Fibroblast of upper back skin (primary cell): ENCODE measurements around the gene SLC16A3.
A peak's percentile ranks its signal among the peaks of the same experiment; 100 is the strongest.
"Not testable (repeated sequence)": the region's sequence is repeated elsewhere in the genome, so short reads cannot be mapped to it uniquely, and the experiment has no call there.

ENCODE experiments used
- DNase-seq: peaks from one replicate; pipeline ENCODE4 v3.0.0-alpha.2; 2013

SLC16A3 gene

DNA sequence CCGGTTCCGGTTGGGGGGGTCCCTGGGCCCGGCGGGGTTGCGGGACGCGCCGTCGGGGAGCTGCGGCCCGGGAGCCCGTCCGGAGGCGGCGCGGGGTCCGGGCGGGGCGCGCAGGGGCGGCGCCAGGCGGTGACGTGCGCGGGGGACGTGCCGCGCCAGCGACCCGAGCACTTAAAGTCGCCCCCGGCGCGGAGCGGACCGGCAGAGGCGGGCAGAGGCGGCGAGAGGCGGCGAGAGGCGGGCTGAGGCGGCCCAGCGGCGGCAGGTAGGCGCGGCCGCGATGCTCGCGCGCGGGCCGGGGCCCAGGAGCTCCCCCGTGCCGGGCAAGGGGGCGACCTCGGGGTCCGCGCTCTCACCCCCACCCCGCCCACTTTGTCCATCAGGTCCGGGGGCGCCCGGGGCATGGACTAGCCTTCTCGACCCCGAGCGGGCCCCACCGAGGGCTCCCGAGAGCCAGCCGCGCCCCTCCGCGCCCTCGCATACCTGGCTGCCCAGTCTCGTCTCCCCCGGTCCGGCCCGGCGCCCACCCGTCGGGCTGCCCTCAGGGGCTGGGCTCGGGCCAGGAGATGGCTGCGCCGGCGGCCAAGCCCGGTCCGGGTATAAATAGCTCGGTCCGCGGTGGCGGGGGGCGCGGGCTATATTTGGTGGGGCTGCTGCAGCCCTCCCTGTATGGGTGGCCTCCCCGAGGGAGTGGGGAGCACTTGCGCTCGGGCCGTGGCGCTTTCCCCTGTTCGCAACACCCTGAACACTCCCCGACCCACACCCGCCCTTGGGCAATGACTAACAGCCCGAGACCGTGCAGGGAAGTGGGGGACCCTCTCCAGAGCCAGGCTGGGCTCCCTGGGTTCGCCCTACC is at the start of gene SLC16A3:
SLC16A3 (plus strand) TSS at position 201 of the 856 bp plus-strand sequence. CDS start 6,967 bp downstream, outside the sequence.
- peak; percentile 77 for DNase-seq

DNA sequence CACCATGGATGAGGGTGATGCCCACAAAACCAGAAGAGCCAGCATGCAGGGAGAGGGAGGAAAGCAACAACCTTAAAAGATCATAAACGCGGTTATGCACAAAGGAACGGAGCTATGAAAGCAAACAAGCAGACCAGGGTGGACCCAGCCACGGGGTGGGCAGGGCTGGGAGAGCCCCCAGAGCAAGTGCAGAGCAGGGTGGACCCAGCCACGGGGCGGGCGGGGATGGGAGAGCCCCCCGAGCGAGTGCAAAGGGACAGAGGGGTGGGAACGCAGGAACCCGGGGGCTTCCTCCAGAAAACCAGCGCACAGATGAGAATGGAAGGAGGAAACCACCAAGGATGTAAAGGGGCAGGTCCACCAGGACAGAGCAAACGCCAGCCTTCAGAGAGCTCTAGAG is 49.4 kb upstream of the SLC16A3 start:
- no peak for DNase-seq

DNA sequence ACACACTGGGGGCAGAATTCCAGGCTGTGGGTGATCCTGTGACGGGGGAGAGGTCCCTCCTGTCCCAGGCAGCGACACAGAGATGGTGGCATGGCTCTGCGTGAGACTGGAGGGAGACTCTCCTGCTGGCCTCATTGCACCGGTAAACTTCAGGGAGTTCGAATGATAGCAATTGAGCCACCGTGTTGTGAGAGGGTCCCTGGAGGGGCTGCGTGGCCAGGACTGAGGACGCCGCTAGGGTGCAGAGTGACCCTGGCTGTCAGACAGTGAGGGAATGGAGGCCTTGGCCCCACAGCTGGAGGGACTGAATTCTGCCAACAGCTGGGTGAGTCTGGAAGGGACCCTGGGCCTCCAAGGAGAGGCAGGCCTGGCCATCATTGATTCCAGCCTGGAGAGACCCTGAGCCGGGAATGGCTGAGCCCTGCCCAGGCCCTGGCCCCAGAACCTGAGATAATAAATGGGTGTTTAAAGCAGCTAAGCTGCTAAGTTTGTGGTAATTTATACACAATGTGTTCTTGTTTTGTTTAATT is 48.8 kb upstream of the SLC16A3 start:
- DNase-seq: no peak

DNA sequence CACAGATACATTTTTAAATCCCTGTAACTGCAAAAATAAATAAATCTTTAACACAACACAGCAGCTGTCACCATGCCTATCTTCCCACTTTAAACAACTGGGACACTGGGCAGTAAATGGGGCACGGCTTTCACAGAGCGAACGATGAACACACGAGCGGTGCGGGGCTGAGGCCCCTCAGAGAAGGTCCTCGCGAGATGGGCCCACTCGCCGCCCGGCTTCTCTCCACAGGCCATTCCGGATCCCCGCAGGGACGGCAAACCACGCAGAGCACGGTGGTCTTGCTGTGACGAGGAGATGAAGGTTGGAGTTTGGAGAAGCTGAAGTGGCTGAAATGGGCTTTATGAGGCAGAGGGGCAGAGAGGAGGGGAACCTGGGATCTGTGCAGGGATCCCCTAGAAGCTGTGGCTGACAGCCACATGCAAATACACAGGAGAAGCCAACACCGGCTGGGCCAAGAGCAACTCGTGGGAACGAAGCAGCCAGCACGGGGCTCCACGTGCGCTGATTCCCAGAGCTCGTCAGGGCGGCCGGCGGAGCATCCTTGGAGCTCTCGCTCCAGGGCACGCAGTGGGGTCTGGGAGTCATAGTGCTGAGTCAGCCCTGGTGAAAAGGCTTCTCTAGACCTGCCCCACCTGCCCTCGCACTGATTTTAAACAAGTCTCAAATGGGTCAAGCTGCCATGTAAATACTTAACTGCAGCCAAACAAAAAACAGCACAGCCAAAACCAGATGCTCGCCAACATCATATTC is 47.9 kb upstream of the SLC16A3 start:
- DNase-seq: no peak

DNA sequence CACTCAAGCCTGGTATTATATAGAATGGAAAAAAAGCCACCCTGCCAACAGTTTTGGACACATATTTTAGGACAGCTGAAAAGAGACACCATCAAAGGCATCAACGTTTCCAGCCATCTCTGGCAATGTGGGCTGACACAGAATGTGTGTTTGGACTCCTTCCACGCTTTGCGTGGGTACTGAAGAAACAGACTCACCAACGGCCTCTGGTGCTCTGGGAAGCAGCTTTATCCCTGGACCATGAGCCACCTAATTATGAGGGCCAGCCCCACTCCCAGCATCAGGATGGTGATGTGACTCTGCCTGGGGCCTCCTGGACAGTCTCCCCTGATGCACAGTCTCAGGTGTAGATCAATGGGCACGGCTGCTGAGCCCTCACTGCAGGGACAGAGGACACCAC is 44.1 kb upstream of the SLC16A3 start:
- no peak for DNase-seq

DNA sequence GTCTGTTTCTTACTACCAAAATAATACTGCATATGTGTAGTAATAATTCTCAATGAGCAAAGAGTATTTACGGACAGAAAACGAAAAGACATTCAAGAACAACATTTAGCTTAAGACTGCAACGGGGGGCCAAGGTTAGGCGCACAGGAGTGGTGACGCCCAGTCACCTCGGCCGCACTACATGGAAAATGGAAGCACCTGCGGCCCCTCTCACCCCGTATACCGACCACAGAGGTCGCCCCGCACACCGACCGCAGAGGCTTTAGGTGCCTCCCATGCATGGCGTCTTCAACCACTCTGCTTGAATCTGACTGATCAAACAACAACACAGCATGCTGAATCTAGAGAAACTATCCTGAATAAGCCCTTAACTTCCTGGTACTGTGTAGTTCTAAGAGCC is 42.6 kb upstream of the SLC16A3 start:
- DNase-seq: no peak

DNA sequence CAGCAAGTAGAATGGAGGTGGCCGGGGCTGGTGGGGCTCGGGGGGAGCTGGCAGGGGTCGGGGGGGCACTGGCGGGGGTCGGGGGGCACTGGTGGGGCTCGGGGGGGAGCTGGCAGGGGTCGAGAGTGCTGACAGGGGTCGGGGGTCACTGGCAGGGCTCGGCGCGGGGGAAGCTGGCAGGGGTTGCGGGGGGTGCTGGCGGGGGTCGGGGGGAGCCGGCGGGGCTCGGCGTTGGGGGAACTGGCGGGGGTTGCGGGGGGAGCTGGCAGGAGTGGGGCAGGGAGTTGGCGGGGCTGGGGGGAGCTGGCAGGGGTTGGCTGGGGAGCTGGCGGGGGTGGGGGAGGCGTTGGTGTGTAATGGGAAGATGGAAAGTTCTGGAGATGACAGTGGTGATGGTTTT is 41.3 kb upstream of the SLC16A3 start:
- no peak for DNase-seq

DNA sequence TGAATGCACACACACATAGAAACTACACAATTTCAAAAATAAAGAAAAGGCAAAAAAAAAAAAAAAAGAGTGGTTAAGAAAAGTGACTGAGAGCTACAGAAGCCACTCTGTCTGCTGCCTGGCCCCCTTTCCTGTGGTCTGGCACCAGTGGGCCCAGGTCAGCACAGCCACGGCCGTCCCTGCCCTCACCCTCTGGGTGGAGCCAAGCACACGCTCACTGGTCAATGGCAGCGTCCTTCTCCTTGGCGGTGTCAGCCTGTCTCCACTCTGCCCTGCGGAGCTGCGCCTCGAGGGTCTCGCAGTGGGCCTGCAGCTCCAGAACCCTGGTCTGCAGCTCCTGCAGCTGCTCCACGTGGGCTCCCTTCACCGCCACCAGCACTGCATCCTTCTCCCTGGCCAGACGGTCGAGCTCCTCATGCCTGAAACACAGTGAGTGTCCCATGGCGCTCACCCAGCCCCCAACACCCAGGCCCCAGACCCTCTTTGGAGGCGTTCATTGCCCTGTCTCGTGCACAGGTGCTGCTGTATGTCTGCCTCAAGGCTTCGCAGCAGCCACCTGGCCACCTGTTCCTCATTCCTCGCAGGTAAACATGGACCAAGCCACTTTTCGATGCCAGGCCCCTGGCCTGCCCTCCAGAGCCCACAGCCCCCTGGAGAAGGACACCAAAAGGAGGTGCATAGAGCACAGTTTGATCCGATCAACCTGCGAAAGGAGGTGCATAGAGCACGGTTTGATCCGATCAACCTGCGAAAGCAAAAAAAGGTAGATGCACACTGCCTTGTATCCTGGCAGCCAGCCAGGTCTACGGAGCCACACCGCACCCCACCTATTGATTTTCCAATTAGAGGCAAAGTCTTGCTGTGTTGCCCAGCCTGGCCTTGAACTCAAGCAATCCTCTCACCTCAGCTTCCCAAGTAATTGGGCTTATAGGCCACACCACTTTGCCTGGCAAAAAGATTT is 40.6 kb upstream of the SLC16A3 start:
- DNase-seq: no peak

DNA sequence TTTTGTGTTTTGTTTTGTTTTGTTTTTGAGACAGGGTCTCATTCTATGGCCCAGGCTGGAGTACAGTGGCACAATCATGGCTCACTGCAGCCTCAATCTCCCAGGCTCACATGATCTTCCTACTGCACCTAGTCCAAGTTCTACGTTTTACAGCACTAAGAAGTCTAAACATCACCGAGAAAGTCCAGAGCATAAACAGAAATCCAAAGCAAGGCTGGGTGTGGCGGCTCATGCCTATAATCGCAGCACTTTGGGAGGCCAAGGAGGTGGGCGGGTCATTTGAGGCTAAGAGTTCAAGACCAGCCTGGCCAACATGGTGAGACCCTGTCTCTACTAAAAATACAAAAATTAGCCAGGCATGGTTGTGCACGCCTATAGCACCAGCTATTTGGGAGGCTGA is 35.8 kb upstream of the SLC16A3 start:
- DNase-seq: not testable (repeated sequence)

DNA sequence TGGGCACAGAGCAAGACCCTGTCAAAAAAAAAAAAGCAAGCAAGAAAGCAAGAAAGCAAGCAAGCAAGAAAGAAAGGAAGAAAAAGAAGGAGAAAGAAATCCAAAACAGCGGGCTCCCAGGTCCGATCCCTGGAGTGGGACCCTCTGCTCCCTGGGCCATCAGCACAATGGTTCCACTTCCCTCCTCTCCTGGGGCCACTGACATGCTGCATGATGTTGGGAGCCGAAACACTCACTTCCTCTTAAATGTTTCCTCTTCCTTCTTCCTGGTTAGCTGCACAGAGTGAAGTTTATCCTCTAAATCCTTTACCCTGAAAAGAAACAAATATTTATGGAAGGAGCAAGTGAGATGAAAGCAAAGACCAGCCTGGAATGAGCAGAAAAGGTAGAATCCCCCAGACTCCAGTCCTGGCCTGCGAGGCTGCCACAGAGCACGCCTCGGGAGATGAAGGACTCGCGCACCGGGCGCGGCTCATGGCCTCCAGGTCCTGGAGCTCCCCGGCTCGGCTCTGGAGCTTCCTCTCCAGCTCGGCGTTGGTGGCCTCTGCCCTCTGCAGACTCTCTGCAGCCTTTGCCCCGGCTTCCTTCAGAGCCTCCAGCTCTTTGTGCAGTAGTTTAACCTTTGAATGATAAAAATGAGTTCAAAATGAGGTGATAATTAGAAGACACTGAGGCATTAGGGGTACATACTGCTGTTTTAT is 35.2 kb upstream of the SLC16A3 start:
- DNase-seq: no peak

DNA sequence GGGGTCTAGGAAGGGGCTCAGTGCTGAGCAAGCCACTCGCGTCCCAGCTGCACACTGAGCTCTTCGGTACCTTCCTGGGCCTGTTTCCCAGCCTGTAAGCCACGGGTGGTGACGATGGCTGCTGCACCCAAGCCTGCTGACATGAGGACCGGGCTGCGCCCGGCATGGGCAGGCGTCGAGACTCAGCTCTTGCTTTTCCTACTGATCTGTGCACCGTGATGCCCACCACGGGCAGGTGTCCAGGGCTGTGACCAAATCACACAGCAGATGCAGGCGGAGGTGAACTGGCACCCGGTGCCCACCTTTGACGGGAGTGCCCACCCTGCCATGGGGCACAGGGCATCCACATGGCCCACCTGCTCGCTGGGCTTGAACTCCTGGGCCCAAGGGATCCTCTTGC is 34.1 kb upstream of the SLC16A3 start:
- no peak for DNase-seq

DNA sequence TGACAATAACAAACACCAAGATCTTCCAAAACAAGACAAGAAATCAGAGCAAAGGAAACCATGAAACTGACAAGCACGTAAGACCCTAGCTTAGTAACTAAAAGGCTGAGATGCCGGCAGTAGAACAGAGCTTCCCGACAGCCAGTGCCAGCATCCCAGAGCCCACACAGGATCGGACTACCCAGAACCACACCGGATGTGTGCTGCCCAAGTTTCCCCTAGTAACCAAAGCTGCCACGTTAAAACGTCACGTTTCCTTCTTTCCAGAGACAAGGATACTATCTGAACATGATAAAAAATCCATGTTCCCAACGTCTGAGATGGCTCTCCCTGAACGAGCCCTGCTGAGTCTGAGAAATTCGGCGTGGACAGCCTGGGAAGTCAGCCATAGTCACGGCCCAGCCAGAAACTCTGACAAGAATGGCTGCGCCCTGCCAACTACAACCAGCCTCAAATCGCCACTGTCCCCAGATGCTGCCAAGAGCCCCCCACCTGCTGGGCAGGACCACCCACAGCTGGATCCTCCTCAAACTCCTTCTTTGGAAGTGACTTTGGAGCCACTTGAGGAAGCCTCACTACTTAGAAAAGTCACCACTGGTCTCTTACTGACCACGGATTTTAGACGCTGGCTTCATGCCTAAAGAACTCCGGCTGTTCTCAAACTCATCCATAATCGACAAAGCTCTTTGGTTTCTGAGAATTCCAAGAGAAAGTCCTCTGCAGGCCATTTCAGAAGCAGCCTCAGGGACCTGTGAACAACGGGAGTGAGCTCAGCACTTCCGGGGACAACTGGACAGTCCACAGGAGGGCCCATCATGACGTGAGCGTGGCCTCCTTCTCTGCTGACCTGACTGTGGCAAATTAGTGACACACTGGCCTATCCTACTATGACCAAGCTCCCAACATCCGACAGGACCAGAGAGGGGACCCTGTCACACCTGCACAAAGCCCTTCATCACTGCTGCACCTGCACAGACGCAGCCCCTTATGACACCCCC is 32.9 kb upstream of the SLC16A3 start:
- no peak for DNase-seq

DNA sequence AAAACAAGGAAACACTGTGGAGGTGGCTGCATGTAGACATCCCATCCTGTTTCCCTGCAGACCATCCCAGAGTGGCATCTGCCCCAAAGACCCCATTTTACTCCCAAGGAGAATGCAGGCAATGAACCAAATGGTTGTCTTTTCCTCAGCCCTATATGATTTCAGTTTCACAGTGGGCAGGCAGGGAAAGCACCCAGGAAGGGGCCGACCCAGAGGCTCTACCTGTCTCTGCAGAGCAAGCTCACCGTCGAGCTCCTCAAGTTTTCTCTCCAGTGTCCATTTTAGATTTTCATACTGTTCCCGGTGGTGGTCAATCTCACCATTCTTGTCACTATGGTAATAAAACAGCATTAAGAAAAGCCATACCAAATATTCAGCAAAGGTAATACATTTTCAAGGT is 30.8 kb upstream of the SLC16A3 start:
- DNase-seq: no peak

DNA sequence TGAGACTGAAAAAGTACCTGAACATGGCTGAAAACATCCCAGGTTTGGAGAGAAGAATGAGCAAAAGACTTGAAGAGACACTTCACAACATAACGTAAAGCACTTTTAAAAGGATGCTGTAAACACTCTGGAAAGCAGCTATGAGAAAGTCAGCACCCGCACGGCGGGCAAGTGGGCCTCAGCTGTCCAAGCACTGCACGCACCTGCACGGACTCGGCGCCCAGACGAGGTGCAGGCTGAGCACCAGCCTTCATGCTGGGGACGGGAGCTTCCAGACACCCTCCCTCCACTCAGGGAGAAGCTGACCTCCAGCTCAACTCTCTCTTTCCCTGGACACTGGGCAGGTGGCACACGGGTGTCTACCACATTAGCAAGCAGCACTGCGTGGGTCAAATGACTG is 29.3 kb upstream of the SLC16A3 start:
- no peak for DNase-seq

DNA sequence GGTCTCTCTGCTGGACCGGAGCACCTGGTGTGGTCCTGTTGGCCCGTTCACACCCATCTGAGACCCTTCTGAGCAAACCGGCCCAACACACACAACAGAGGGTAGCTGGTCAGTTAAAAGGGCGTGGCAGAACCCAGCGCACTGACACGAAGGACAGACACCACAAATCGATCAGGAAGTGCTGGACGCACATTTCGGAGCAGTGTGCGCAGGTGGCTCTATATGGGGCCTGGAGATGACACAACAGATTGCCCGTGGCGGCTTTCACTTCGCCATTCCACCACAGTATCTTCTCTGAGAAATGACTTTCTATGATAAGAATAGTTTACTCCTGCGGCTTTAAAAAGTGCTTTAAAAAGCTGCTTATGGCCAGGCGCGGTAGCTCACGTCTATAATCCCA is 28.7 kb upstream of the SLC16A3 start:
- DNase-seq: no peak

DNA sequence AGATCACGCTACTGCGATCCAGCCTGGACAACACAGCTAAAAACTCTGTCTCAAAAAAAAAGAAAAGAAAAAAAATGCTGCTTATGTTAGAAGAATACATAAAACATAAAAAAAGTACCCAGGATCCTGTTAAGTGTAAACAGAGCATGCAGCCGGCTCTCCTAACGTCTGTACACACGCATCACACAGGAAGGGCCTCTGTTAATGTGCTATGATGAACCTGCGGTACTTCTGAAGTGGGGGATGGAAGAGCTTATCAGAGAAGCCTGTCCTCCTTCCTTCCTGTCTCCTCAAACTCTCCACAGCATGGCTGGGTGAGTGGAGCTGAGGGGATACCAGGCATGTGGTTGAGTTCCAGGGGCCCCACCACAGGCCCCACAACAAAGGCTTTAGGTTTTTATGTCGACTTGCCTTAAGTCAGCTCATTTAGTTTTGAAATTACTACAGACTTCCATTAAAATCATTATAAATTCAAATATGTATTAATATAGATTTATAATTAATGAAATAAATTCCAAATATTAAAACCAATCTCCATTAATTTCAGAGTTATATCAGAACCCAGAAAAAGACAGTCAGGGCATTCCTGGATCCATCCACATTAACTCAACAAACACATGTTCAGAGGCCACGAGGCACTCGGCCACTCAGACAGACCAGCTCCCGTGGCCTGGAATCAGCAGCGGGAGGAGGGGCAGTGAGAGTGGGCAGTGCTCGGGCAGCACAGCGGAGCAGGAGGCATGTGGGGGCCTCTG is 27.9 kb upstream of the SLC16A3 start:
- DNase-seq: no peak

DNA sequence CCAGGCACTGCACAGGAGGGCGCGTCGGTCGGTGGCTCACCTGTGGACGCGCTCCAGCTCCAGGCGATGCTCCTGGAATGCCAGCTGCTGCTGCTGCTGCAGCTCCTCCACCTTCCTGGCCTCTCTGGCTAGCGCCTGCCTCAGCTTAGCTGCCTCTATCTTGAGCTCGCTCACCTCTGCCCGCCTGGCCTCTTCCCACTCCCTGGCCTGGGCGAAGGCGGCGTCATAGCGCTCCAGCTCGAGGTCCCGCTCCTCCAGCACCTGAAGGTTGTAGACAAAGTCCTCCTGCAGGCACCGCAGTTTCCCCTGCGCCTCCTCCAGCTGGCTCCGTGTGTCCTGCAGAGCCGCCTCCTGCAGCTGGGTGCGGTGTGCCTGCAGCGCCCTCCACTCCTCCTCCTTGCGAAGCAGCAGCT is 27.3 kb upstream of the SLC16A3 start:
- no peak for DNase-seq

DNA sequence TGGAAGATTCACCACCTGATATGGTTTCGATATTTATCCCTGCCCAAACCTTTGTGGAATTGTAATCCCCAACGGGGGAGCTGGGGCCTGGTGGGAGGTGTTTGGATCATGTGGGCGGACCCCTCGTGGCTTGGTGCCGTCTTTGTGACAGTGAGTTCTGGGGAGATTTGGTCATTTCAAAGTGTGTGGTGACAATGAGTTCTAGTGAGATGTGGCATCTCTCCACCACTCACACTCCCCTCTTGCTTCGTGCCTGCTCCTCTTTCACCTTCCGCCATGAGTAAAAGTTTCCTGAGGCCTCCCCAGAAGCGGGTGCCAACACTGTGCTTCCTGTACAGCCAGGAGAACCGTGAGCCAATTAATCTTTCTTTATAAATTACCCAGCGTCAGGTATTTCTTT is 25.9 kb upstream of the SLC16A3 start:
- no peak for DNase-seq

DNA sequence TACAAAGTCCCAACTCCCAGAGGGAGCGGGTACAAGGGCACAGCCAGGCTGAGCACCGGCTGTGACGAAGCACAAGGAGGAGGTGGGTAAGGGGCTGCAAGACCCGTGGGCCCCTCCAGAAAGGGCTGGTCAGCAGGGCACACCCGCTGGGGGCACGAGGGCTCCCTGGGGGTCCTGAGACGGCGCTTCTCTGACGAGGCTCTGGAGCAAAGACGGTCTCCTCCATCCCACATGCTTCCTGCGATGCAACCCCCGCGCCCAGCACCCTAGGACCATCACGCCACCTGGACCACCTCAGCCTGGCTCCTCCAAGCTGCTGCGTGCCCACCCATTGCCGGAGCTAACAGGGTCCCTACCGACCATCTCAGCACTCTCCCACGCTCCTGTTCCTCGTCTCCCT is 24.9 kb upstream of the SLC16A3 start:
- no peak for DNase-seq
